ENCODE data around the gene APOA4.

The APOA4 gene

DNA sequence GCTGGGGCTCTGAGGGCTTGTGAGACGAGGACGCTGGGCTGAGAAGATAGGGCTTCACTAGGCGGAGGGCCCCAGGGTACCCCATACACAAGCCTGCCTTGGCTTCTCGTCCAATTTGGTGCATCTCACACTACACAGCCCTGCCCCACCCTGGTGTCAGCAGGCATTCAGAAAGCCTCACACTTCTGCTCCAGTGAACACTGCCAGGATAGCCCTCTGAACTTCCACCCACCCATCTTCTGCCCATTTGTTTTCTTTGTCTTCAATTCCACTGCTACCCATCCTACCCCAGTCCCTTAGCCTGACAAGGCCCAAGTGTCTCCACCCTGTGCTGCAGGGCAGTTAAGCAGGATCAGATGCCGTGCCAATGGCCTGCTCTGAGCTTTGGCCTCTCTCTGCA is 48.4 kb downstream of the APOA4 start:
- DNase-seq (ENCODE audit: low read depth): no peak

DNA sequence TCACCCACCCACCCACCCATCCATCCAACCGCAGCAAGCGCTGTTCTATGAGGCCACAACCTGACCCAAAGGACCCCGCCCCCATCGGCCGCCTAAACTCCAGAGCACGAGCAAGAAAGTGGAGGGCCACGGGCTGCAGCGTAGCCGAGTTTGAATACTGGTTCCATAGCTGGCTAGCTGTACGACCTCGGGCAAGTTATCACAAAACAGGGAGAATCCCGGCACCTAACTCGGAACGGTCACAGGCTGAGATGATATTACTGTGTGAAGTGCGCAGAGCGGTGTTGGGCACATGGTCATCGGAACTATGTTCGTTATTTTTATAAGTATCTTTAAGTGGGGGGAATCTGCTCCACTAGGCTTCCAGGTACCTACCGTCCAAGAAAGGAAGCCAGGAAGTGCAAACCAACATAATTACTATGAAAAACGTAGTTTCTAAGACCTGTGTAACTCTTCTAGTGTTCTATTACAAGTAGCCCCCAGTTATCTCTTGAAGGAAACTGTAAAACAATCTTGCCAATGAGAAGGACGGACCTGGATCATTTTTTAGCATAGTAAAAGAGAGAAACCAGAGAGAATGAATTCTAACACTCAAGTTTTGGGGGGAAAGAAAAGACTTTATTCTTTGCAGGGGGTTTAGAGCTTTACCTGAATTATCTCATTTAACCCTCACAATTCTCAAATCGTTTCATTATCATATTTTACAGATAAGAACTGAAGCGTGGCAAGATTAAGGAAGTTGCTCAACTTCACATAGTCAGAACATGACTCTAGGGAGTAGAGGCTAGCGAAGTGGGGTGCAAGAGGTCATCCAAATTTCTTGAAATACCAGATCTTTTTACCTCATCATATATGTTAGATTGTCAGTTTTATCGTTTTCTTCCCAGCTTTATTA is 49.7 kb downstream of the APOA4 start:
- no peak for DNase-seq (ENCODE audit: low read depth)

DNA sequence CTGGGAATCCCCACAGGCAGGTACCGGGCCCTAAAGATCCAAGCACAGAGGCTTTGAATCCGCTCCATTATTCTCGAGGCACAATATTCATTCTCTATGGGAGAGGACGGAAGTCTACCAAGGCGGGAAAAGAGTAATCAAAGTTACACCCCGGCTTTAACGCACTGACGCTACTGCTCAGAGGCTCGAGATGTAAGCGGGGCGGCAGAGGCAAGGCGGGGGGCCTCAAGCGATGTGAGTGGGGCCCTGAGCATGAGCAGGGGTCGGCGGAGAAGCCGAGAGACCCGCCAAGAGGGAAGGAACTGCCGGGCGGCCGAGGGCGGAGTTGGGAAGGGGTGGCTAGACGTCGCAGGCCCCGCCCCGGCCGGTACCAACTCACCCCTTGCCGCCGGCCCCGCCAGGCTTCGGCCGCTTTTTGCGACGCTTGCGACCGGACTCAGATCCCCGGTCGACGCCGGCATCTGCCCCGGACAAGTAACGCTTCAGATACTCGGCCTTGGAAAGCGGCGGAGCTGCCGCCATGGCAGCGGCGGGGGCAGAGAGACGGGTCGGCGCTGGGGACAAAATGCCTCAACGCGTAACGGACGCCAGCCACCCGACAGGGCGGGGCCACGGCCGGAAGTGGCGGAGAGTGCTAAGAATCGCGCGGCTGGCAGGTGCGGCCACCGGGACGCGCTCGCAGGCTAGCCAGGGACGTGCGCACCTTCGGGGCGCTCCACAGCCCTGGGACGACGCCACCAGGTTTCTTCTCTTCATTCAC is 50.5 kb downstream of the APOA4 start, which contains the start of gene BUD13:
BUD13 (minus strand) TSS at position 545 of the 760 bp plus-strand sequence; CDS start at position 522, 23 bp downstream.
- no peak for DNase-seq (ENCODE audit: low read depth)

- DNase-seq (ENCODE audit: low read depth): no peak
Measured at GRCh38 chr11:116771935-116772334, 51.2 kb downstream of the APOA4 start.
